HG03457 (cell line): ENCODE results near the gene PIGT.
A peak's percentile ranks its signal among the peaks of the same experiment; 100 is the strongest.
"Not testable (repeated sequence)": the region's sequence is repeated elsewhere in the genome, so short reads cannot be mapped to it uniquely, and the experiment has no call there.

ENCODE experiments used
- ATAC-seq: cut with Tn5 transposase; IDR thresholded peaks from one replicate; pipeline ENCODE4 v1.9.1; 2021; ENCODE audit warnings: moderate number of reproducible peaks; ENCODE audit not compliant: unreplicated experiment

PIGT gene

DNA sequence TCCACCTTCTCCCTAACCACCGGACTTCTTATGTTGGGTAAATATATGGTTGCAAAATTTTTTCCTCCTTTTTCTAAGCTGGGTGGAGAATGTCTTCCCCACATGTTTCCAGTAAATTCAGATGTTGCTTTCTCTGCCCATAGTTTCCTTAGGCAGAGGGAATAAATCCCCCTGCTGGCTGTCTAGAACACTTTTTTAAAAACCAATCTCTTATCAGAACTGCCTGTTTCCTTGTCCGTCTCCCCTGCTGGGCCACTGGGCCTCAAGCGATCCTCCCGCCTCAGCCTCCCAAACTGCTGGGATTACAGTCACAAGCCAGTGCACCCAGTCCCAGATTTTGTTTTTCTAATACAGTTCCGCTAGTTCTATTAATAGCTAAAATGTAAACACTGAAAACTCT is 43.7 kb downstream of the PIGT start:
- no peak for ATAC-seq

DNA sequence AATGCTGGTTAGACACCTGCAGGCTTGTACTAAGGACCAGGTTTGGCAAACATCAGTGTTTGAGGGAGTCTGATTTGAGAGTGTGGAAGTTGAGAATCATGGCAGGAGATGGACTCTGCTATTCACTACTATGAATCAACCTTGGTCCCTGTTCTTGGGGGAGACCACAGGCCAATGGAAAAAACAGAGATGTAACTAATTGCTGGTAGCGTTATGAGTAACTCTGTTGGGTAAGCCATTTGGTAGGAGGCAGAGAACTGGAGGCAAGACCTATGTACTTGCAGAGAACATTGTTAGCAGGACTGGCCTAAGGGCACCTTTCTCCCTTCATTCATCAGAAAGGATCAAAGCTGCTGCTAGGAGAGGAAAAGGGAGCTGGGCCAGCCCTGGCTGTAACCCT is 45.3 kb downstream of the PIGT start:
- no peak for ATAC-seq

DNA sequence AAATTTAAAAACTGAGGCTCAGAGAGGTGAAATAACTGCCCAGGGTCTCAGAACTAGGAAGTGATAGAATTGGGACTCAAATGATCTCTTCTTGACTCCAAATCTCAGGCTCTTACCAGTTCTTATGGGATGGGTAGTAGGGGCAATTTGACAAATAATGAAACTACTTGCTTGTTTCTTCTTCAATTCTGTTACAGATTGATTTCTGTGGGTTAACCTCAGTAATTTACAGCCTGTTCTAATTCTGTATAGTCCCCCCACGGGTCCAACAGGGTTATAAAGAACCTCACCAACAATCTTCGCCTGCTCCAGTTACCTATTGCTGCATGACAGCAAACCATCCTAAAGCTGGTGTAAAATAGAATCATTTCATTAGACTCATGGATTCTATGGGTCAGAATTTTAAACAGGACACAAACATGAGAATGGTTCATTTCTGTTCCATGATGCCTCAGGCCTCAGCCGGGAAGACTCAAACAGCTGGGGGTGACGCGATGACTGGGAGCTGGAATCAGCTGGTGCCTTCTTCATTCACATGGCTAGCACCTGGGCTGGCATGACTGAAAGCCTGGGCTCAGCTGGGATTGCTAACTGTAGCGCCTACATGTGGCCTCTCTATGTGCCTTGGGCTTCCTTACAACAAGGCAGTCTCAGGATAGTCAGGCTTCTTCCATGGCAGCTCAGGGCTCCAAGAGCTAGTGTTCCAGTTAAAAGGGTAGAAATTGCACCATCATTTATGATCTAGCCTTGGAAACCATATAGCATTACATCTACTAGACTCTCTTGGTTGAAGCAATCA is 47.0 kb downstream of the PIGT start:
- no peak for ATAC-seq

DNA sequence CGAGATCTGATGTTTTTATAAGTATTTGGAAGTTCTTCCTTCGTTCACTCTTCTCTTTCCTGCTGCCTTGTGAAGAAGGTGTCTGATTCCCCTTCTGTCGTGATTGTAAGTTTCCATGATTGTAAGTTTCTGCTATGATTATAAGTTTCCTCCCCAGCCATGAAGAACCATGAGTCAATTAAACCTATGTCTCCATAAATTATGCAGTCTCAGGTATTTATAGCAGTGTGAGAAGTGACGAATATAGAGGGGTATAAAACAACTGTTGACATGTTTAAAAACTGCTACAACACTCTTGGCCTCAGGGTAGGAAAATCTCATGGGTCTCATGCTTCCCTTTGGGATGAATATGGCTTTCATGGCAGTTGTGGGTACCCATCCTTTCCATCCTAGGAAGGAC is 47.8 kb downstream of the PIGT start:
- ATAC-seq, result no peak

DNA sequence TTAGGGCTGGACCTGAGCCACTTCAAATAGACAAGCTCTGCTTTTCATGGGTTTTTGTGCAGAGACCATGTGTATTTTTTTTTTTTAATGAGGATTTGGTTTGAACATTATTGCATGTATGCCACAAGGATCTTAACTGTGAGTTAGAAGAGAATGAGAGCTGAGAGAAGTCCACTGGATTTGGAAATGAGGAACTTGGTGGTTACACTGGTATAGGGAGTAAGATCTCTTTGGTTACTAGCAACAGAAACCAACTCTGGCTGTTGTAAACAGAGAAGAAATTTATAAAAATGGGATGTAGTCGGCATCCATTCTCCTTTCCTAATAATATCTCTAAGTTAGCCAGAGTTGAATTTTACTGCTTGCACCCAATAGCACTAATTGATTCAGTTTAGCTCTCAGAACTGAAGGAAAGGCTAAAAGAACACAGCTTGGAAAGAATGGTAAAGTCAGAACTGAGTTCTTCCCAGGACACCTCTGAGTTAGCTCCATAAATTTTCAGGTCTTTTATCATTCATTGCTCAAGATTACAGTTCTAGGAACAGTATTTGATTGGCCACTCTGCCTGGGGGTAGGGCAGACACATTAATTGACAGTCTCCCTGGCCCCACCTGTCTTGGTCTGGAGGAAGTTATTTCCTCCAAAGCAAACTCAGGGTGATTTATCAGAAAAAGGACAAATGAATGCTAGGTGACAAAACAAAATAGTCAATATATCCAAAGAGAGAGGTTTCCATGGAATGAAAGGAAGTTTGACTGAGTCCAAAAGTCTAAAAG is 49.7 kb downstream of the PIGT start:
- no peak for ATAC-seq

DNA sequence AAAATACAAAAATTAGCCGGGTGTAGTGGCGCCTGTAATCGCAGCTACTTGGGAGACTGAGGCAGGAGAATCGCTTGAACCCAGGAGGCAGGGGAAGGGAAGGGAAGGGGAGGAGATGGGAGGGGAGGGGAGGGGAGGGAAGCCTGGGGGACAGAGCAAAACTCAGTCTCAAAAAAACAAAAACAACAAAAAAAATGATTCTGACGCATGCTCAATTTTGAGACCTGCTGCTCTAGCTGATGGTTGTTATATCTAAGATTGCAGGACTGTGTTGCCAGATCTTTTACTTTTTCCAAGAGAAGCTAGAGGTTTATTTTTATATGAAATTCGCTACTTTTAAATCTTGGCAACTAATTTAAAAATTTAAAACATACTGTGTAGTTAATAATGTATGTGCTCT is 51.2 kb downstream of the PIGT start:
- no peak for ATAC-seq

DNA sequence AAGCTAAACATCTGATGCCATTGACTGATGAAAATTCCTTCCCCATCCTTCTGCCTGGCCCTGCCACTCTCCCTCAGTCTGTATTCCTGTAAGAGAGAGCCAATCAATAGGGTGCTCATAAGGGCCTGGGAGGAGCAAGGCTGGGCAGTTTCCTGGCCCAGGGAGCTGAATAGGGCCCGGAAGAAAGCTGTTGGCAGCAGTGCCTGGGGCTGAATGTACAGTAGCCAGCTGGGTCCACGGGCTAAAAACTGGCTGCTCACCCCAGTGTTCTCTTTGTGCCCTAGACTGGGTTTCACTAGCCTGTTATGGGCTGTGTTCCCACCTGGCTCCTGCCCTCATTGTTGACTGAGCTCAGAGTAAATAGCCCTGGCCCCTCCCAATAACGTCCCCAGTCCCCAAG is 51.9 kb downstream of the PIGT start:
- ATAC-seq, result no peak

DNA sequence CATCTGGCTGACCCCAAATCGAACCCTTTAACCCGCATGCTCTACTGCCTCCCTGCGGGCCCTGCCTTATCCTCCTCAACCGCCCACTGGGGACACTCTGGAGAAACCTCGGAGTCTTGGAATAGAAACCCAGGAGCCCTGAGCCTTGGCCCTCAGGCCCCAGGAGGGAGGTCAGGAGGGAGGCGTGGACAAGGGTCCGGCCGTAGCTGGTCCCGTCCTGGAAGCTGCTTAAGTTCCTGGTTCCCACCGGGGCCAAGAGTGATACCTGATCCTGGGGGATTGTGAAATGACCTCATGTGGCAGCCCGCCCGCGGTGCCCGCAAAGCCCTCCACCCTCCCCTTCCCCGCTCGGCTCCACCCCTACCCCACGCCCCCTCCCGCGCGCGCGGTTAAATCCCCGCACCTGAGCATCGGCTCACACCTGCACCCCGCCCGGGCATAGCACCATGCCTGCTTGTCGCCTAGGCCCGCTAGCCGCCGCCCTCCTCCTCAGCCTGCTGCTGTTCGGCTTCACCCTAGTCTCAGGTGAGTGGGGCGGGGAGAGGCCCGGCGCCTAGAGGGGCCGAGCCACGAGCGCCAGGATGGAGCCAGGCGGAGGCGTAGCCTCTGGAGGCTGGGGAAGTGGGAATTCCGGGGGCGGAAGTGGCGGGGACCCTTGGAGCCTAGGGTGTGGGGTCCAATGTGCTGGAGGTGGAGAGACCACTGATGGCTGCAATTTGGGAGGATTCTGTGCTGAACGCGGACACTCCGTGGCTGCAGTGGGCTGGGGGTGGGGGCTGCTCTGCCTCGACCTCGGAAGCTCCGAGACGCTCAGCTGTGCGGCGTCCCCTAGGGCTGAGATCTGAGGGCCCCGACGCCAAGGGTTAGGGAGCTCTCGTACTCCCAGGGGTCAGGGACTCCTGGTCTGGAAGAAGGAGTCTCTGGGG is 53.7 kb downstream of the PIGT start, which contains the start of gene WFDC2:
WFDC2 (plus strand) TSS at position 418 of the 926 bp plus-strand sequence; CDS start at position 447, 29 bp downstream.
- no peak for ATAC-seq

DNA sequence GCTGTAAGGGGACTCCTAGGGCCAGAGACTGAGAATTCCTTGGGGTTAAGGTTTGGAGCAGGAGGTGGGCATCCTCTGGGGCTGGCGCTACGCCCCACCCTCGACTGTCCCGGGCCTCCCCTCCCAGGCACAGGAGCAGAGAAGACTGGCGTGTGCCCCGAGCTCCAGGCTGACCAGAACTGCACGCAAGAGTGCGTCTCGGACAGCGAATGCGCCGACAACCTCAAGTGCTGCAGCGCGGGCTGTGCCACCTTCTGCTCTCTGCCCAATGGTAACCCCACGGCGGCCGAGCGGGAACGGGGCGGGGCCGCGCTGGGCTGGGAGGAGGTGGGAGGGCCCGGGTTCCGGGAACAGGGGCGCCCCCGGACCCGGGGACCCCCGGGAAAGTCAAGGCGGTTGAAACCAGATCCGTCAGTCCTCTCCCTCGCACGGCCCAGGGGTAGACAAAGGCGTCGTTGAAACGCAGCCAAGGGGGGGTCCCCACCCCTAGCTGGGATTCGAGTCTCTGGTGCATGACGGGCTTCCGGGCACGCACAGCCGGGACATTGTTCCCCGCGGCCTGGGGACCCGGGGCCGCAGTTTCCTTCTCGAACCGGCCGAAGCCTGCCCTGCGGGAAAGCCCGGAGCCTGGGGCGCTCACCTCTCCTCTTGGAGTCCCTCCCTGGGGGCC is 54.5 kb downstream of the PIGT start:
- ATAC-seq, result peak; percentile 39

DNA sequence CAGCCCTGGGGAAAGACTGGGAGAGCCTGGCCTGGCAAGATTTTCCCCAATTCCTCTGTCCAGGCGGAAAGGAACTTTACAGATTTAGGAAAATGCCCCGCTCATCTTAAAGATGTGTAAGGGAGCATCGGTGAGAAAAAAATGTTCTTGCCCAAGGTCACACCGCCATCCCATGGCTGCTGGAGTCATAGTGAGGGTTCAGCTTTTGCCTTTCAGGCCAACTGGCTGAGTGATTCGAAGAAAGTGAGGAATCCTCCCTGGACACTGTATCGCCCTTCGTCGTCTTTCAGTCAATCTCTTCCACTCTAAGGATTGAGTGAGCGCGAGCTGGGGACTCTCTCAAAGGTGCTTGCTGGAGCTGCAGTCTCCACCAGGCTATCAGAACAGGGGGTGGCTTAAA is 55.0 kb downstream of the PIGT start:
- ATAC-seq, result peak; percentile 26

DNA sequence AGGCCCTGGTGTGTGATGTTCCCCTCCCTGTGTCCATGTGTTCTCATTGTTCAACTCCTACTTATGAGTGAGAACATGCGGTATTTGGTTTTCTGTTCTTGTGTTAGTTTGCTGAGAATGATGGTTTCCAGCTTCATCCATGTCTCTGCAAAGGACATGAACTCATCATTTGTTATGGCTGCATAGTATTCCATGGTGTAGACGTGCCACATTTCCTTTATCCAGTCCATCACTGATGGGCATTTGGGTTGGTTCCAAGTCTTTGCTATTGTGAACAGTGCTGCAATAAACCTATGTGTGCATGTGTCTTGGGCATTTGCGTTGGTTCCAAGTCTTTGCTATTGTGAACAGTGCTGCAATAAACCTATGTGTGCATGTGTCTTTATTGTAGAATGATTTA is 56.3 kb downstream of the PIGT start:
- not testable (repeated sequence) for ATAC-seq
